ENCODE data around the gene VPS37C.
"Not testable (repeated sequence)": the region's sequence is repeated elsewhere in the genome, so short reads cannot be mapped to it uniquely, and the experiment has no call there.

VPS37C gene

DNA sequence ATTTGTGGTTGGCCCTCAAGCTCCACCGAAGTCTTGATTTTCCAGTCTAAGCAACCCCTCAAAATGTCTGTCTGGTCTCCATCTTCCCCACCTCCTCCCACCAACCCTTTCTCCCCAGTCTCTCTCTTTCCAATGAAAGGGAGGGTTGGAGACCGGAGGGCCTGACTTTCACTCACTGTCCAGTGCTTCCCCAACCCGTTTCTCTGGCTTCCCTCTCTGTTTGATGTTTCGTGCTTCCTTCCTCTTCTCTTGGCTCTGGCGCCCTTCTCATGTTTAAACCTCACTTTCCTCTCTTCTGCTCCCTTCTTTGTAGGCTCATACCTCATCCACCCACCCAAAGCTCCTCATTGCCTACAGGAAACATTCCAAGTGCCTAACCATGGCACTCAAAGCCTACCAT is 11.1 kb upstream of the VPS37C start:
- H3K4me3 ChIP-seq (ENCODE audit: low read depth, low read length): no peak overlapping the region
- TF ChIP-seq, protein P1, sequence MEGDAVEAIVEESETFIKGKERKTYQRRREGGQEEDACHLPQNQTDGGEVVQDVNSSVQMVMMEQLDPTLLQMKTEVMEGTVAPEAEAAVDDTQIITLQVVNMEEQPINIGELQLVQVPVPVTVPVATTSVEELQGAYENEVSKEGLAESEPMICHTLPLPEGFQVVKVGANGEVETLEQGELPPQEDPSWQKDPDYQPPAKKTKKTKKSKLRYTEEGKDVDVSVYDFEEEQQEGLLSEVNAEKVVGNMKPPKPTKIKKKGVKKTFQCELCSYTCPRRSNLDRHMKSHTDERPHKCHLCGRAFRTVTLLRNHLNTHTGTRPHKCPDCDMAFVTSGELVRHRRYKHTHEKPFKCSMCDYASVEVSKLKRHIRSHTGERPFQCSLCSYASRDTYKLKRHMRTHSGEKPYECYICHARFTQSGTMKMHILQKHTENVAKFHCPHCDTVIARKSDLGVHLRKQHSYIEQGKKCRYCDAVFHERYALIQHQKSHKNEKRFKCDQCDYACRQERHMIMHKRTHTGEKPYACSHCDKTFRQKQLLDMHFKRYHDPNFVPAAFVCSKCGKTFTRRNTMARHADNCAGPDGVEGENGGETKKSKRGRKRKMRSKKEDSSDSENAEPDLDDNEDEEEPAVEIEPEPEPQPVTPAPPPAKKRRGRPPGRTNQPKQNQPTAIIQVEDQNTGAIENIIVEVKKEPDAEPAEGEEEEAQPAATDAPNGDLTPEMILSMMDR (IDR thresholded peaks at IDR 0.05; ENCODE audit: borderline replicate concordance, insufficient read depth, low read depth, low read length): no peak

DNA sequence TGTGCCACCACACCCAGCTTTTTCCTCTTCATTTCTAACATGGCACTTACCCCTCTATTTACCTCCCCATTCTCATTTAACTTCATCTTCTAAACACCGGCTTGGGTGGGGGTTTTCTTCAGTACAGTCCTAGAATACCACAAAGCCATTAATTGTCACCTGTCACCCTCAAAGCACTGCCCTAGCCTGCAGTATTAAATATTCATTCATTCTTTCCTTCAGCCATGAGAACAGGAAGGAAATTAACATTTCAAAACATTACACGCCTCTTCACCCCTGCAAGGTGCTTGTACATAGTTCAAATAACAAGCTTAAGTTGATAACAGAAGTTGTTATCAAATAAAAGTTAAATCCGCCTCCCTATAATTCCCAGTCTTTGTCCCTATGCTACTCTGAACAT is 10.7 kb upstream of the VPS37C start:
- H3K4me3 ChIP-seq (ENCODE audit: low read depth, low read length): no peak overlapping the region
- TF ChIP-seq, protein P1 (IDR thresholded peaks at IDR 0.05; ENCODE audit: borderline replicate concordance, insufficient read depth, low read depth, low read length): no peak

DNA sequence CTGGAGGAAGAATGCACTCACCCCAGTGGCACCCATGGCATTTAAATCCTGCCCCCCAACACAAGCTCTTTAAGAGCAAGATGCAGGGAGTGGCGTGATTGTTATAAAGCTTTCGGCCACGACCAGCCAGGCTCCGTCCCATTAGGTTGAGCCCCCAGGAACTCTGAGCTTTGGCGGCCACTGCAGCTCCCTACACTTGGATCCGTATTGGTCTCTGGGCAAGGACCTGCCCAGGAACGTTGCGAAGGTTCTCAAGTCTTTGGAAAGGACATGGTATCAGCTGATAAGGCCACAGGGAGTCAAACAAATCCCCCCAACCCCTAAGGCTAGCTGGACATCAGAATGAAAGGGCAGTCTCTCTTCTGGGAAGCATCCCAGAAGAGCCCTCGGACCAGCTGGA is 9.3 kb upstream of the VPS37C start:
- no peak overlapping the region for H3K4me3 ChIP-seq (ENCODE audit: low read depth, low read length)
- TF ChIP-seq, protein P1 (IDR thresholded peaks at IDR 0.05; ENCODE audit: borderline replicate concordance, insufficient read depth, low read depth, low read length): no peak

DNA sequence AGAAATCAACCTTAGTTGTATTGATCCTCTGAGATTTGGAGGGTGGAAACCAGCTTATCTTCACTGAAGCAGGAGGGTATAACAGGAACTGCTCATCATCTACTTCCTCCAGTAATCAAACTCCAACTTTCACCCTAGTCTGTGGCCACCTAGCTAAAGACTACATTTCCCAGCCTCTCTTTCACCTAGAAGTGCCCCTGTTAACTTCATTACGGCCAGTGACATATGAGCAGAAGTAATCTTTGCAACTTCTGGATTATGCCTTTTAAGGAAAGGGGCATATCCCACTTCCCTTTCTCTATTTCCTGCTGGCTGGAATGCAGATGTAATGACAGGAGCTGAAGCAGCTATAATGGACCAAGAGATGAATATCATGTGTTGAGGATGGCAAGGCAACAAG is 7.6 kb upstream of the VPS37C start:
- TF ChIP-seq, protein P1 (IDR thresholded peaks at IDR 0.05; ENCODE audit: borderline replicate concordance, insufficient read depth, low read depth, low read length): no peak
- no peak overlapping the region for H3K4me3 ChIP-seq (ENCODE audit: low read depth, low read length)

DNA sequence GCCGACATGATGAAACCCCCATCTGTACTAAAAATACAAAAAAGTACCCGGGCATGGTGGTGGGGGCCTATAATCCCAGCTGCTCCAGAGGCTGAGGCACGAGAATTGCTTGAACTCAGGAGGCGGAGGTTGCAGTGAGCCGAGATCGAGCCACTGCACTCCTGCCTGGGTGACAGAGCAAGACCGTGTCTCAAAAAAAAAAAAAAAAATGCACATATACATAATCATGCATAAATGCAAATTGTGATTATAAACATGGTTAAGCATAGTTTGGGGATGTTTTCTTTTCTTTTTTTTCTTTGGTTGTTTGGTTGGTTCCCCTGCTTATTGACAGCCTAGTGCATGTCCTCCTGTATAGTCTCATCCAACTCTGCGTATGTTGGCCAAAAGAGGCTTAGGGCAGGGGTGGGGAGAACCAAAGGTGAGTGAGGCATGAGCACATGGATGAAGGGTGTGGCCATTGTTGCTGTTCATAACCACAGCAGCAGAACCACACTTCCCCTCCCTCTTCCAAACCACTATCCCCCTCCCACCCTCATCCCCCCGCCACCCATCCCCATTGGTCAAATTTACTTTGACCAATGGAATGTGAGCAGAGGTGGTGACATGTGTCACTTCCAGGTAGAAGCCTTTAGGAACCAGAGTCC is 6.9 kb upstream of the VPS37C start:
- no peak overlapping the region for H3K4me3 ChIP-seq (ENCODE audit: low read depth, low read length)
- TF ChIP-seq, protein P1 (IDR thresholded peaks at IDR 0.05; ENCODE audit: borderline replicate concordance, insufficient read depth, low read depth, low read length): no peak

DNA sequence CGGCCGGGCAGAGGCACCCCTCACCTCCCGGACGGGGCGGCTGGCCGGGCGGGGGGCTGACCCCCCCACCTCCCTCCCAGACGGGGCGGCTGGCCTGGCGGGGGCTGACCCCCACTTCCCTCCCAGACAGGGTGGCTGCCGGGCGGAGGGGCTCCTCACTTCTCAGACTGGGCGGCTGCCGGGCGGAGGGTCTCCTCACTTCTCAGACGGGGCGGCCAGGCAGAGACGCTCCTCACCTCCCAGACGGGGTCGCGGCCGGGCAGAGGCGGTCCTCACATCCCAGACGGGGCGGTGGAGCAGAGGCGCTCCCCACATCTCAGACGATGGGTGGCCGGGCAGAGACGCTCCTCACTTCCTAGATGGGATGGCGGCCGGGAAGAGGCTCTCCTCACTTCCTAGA is 5.1 kb upstream of the VPS37C start:
- not testable (repeated sequence) for H3K4me3 ChIP-seq (ENCODE audit: low read depth, low read length)

DNA sequence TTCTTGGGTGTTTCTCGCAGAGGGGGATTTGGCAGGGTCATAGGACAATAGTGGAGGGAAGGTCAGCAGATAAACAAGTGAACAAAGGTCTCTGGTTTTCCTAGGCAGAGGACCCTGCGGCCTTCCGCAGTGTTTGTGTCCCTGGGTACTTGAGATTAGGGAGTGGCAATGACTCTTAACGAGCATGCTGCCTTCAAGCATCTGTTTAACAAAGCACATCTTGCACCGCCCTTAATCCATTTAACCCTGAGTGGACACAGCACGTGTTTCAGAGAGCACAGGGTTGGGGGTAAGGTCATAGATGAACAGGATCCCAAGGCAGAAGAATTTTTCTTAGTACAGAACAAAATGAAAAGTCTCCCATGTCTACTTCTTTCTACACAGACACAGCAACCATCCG is 4.6 kb upstream of the VPS37C start:
- not testable (repeated sequence) for H3K4me3 ChIP-seq (ENCODE audit: low read depth, low read length)

DNA sequence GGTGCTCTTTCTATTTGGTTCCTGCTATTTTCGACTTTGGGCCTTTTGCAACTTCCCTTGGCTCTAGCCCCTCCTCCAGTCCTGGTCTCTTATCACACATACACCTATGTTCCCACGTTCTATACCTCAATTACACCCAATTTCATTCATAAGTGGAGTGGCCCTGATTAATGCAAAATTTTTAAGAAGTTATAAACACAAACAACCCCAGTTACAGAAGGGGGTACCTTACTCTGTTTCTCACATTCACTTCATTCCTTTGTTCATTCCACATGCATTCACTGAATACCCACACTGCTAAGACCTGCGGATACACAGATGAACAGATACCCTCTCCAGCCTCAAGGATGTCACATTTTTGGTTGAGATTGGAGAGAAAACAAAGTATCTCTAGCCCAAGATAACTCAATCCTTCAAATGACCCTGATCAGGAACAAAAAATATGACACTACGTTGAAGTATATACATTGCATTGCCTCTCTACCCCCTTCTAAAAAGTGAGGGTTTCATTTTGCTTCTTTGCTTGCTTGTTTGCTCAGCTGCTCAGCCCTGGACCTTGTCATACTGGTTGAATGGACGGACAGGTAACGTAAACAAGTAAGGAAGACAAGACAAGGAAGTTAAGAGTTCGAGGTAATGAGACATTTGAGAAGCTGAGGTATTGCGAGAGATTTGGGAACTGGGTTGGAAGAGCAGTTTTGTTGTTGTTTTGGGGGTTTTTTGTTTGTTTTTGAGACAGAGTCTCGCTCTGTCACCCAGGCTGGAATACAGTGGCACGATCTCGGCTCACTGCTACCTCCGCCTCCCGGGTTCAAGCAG is 3.6 kb upstream of the VPS37C start:
- TF ChIP-seq, protein P1 (IDR thresholded peaks at IDR 0.05; ENCODE audit: borderline replicate concordance, insufficient read depth, low read depth, low read length): no peak
- no peak overlapping the region for H3K4me3 ChIP-seq (ENCODE audit: low read depth, low read length)
